Fibroblast of skin of left biceps (primary cell): ENCODE results near the gene POU6F2.

Experiments
- DNase-seq, 2 experiments: peaks; one replicate each; pipeline ENCODE4 v3.0.0-alpha.2; 2013; ENCODE audit warnings: low read depth in 2 of 2

Gene POU6F2

GRCh38 chr7:39507866-39508551, 530.3 kb downstream of the POU6F2 start:
- no peak for DNase-seq

DNA sequence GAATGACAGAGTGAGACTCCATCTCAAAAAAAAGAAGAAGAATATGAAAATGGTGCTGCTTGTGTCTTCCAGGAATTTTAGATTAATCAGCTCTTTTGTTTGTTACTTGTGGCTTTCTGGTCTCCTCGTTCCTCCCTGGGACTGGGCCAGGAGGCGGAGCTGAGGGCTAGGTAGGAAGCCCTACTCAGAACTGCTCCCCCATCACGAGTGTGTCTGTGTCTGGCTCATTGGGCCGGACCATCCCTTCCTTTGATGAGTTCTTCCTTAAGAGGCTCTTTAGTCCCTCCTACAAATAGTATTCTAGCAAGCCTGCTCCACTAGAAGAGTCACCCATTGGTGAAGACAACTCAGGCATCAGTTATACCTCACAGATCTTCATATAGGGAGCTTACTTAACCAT, 531.7 kb downstream of the POU6F2 start:
- DNase-seq, result no peak

DNA sequence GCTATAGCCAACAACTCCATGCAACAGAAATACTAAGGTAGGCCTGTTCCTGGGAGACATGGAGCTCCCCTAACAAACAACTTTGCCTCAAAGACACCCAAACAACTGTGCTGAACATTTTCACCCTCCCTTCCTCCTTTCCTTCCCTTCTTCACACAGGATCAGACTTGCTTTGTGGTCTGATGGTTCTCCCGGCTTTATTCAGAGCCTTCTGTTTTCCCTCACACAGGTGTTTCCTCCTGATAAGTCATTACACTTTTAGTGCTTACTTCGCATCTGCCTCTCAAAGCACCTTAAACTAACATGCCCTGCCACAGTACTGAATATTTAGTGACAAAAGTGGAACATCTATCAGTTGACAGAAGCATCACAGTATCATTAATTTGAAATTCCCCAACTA, 532.2 kb downstream of the POU6F2 start:
- DNase-seq, result no peak

- DNase-seq, result peak in 1 of 2 experiments; percentile 23
Measured at GRCh38 chr7:39510864-39511354, 533.2 kb downstream of the POU6F2 start.

- DNase-seq, result no peak
Measured at GRCh38 chr7:39515534-39516228, 538.0 kb downstream of the POU6F2 start.

DNA sequence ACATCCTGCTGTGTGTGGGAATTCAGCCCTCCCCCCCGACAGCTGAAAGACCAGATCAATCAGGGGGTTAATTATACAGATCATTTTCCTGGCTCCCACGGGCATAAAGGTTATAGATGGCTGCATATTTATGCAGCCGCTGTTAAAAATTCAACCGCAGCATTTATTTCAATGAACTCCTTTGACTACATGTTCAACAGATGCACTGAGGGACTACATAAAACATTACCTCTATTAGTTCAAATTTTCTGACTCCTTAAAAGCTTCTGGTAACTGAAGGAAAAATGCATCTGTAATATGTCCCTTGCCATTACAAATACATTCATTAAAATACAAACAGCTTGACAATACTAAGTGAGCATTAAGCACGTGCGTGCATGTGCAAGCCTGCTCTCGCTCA, 538.8 kb downstream of the POU6F2 start:
- DNase-seq, result no peak

GRCh38 chr7:39517240-39517639, 539.5 kb downstream of the POU6F2 start:
- no peak for DNase-seq
